GM21619 (cell line): Measurements from ENCODE around the gene BRSK2.
"Not testable (repeated sequence)": the region's sequence is repeated elsewhere in the genome, so short reads cannot be mapped to it uniquely, and the experiment has no call there.

Experiments
- ATAC-seq: cut with Tn5 transposase; IDR thresholded peaks from one replicate; pipeline ENCODE4 v1.9.1; 2021; ENCODE audit not compliant: unreplicated experiment

Gene BRSK2

DNA sequence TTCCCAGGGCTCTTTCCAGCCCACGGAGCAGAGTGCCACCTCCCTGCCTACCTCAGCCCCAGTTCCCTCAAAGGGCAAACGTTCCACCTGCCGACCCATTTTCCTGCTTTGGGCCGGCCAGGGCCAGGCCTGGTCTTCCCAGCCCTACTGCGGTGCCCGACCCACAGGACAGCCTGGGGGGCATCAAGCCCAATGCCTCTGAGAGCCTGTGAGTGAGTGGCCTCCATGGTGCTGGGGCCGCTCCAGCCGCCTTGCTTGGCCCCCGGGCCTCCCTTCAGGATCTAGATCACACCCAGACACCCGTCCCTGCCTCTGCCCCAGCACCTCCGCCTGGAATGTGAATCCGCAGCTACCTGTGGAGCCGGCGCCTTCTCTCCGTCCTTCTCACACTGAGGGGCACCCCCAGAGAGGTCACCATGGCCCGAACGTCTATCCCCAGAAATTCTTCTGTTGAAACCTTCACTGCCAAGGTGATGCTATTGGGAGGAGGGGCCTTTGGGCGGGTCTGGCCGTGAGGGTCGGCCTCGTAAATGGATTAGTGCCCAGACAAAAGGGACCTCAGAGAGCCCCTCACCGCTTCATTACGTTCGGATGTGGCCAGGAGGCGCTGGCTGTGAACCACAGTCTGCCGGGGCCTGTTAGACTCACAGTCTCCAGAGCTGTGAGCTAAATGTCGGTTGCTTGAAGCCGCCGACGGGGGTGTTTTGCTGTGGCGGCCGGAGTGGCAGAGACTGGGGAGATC, 36.2 kb upstream of the BRSK2 start:
- ATAC-seq = no peak

DNA sequence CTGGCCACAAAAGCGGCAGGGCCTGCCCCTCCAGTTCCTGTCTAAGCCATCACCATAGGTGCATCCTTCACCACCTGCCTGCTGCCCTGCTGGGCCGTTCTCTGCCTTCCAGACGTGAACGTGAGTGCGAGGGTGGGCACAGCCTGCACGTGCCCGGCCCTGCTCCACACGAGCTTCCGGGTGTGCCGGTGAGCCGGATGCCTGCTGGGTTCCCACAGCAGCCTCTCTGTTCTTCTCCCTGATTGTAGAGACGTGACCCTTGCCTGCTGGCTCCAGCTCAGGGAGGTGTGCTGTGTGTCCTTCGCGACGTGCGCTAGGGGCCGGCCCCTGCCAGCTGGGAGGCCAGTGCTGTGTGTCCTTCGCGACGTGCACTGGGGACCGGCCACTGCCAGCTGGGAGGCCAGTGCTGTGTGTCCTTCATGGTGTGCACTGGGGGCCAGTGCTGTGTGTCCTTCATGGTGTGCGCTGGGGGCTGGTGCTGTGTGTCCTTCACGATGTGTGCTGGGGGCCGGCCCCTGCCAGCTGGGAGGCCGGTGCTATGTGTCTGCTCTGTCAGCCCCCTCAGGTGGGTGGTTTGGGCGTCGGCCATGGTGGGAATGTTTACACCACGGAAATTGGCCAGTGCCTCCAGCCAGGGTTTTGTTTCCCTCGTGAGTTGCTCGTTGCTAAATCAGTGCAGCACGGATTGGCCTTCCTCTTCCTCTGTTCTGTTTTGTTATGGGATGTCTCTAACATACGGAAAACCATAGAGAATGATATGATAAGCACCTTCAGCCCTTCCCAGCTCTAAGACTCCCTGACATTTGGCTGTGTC, 35.4 kb upstream of the BRSK2 start:
- ATAC-seq = no peak

- no peak for ATAC-seq
These were observed 33.7 kb upstream of the BRSK2 start for GRCh38 chr11:1356007-1356435.

DNA sequence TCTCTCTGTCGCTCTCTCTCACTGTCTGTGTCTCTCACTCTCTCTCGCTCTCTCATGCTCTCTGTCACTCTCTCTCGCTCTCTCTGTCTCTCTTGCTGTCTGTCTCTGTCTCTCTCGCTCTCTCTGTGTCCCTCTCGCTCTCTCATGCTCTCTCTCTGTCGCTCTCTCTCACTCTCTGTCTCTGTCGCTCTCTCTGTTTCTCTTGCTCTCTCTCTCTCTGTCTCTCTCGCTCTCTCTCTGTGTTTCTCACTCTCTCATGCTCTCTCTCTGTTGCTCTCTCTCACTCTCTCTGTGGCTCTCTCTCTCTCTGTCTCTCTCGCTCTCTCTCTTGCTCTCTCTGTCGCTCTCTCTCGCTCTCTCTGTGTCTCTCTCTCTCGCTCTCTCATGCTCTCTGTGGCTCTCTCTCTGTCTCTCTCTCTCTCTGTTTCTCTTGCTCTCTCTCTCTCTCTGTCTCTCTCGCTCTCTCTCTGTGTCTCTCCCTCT, 33.2 kb upstream of the BRSK2 start:
- no peak for ATAC-seq

DNA sequence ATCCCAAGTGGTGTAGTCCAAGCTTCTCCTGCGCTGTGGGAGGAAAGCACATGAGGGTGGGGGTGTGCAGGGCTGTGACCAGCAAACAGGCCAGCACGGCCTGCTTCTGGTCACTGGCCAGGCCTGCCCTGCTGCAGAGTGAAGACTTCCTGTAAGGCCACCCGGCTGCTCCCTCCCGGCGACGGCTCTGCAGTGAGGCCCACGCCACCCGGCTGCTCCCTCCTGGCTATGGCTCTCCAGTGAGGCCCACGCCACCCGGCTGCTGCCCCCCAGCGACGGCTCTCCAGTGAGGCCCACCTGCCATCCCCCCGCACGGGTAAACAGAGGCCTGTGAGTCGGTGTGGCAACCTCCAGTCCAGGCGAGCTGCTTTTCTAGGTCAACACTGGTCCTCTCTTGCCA, 31.4 kb upstream of the BRSK2 start:
- no peak for ATAC-seq

DNA sequence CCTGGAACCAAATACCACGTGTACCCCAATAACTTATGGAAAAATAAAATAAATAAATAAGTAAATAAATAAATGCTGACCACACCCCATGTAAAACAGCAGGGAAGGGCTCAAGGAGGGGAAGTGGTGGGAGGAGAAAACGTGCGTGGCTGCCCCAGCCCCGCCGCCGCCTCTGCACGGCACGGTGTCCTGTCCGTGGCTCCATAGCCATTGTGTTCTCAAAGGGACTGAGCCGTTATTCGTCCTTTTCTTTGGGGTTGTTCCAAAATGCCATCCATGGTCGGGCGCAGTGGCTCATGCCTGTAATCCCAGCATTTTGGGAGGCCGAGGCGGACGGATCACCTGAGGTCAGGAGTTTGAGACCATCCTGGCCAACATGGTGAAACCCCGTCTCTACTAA, 30.8 kb upstream of the BRSK2 start:
- not testable (repeated sequence) for ATAC-seq

DNA sequence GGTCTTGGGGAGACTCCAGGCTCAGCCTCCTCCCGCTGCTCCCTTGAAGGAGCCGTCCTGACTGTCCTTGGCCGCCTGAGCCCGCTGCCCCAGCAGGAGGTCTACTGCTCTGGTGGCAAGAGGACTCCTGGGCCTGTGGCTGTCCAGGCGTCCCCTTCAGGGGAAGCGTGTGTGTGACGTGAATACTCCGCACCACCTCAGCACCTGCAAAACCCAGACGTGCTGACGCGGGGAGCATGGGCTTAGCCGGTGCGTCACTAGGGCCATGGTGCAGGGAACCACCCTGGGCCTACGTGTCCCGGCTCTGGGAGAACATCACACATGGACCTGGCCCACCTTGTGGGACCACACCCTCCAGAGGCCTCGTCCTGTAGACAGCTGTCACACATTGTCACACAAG, 30.2 kb upstream of the BRSK2 start:
- ATAC-seq = no peak

DNA sequence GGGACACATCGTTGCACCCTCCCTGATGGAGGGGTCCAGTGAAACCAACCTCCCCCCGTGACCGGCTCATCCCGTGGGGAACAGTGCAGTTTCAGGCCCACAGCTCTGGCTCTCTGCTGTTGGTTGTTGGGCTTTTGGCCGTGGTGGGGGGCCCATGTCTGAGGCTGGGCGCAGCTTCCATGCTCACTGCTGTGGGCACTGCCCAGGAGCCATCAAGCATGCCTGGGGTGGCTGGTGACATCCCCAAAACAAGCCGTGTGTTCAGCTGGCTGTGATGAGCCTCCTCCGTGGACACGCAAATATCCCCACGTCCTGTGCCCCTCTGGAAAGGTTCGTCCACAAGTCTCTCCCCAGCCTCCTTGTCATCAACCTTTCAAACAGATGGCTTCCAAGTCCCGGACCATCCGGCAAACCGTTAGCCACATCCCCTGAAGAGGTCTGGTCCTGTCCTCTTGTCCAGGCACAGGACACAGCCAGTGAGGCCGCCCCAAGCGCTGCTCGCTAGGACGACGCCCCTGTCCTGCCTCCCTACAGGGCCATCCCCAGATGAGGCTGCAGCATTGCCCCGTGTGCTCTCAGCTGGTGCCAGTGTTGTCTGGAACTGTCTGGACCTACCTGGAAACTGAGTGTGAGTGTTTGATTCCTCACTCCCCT, 29.4 kb upstream of the BRSK2 start:
- ATAC-seq = no peak

GRCh38 chr11:1360835-1361357, 28.8 kb upstream of the BRSK2 start:
- ATAC-seq = no peak

- ATAC-seq = no peak
These were observed 27.9 kb upstream of the BRSK2 start for GRCh38 chr11:1361882-1362281.

DNA sequence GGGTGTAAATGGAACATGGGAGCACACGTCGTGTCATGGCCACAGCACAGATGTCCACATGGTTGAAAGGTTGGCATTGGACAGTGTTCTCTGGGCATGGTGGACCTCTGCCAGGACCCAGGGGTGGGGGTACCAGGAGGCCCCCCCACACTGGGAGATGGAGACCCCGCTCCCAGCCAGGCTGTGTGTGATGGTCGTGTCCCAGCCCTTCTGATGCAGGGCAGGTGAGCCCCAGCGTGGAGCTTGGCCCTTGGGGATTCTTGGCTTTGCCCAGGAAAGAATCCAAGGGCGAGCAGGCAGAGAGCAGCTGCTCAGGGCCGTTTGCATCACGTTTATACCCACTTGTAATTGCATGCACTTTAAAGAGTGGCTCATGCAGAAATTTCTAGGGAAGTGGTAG, 22.0 kb upstream of the BRSK2 start:
- ATAC-seq = no peak

GRCh38 chr11:1368216-1368615, 21.5 kb upstream of the BRSK2 start:
- no peak for ATAC-seq

DNA sequence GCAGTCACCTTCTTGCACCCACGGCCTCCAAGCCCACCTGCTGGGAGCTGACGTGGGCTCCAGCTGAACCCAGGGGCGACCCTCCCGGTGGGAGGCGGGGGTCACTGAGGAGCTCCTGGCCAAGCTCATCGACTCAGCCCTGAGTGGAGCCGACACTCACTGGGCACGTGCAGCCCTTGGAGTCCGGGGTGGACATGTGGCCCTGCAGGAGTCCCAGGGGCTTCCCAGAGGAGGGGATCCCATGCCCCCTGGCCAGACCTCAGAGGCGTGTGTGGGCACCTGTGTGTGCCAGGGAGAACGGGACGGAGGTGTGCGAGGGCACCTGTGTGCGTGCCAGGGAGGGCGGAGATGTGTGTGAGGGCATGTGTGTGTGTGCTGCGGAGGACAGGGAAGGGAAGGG, 20.8 kb upstream of the BRSK2 start:
- ATAC-seq = no peak

GRCh38 chr11:1369371-1370005, 20.2 kb upstream of the BRSK2 start:
- no peak for ATAC-seq

GRCh38 chr11:1370186-1371025, 19.3 kb upstream of the BRSK2 start:
- no peak for ATAC-seq

DNA sequence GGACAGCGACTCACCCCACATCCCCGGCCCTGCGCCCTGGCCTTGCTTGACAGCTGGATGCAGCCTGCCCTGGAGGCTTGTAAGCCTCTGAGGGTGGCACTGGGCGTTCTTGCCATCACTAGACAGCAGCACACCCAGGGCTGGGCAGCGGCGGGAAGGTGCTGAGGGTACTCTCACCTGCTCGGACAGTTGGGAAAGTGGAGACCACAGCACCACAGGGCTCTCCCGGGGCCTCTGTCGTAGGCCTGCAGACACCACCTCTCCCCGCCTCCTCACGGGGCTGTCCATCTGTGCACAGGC, 18.8 kb upstream of the BRSK2 start:
- ATAC-seq = no peak

- no peak for ATAC-seq
These were observed 18.4 kb upstream of the BRSK2 start for GRCh38 chr11:1371377-1371776.

DNA sequence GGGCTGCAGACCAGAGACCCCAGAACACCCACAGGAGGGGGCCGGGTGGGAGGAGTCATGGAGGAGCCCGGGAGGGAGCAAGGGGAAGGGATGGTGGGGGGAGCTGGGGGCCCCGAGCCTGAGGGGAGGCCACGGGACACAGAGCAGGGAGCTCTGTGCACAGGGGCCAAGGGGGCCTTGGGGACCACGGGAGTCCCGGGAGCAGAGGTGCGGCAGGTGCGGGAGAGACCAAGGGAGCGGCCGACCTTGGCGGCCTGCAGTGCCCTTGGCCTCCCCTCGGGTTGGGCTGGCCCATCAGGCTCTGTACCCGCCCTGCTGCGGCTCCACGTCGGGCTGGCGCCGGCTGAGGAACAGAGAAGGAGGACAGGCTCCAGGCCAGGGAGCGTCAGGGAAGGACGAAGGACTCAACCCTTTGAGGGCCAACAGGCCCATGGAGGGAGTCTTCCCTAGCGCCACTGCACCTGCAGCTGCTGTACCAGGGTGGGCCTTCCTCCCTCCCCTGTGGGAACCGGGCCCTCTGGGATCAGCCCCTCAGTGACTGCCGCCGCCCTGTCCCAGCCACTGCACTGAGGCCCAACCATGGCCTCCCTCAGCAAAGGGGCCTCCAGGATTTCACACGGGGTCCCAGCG, 17.8 kb upstream of the BRSK2 start:
- no peak for ATAC-seq

GRCh38 chr11:1372660-1373059, 17.1 kb upstream of the BRSK2 start:
- ATAC-seq = no peak
